ENCODE measurements around the gene BANP. TPM values are rescaled to one million over a fixed set of nuclear protein-coding genes. Genes with fewer than 3 reads are reported as not detected.
A peak's percentile ranks its signal among the peaks of the same experiment; 100 is the strongest.

Gene BANP
- total RNA-seq, 1 experiment from 2014 or later: 34.5 TPM

DNA sequence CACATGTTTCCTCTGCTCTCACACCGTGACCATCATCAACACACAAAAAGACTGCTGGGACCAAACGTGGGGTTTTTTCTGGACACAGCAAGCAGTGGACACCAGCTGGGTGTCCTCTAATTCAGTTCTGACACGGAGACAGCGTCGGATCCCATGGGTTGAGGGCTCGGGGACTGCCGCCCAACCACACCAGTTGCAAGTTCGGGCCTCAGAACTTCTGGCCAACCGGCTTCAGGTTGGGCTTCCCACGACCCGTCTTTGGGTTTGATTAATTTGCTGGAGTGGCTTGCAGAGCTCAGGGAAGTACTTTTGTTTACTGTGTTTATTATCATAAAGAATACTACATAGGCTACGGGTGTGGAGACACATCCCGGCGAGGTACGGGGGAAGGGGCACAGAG, 97.8 kb downstream of the BANP start:
- no peak for ATAC-seq
- H3K27me3 Mint-ChIP-seq (ENCODE audit: low read depth): no peaks in the 10 kb centered on the region
- H3K27ac Mint-ChIP-seq: peak overlapping the region; percentile 59
- H3K36me3 Mint-ChIP-seq: peaks cover 35% of the 10 kb centered on the region
- no peaks in the 10 kb centered on the region for H3K4me1 Mint-ChIP-seq
- POLR2A ChIA-PET: no interaction called here
- no peak overlapping the region for H3K4me3 Mint-ChIP-seq
- TF ChIP-seq OVOL2 (CRISPR knock-in tag; IDR thresholded peaks at IDR 0.05; ENCODE audit: borderline replicate concordance) (no peak), FOXP1 (CRISPR knock-in tag; IDR thresholded peaks at IDR 0.05; ENCODE audit: borderline replicate concordance) (no peak), NR1H2 (CRISPR knock-in tag; IDR thresholded peaks at IDR 0.05) (no peak), E2F4 (CRISPR knock-in tag; IDR thresholded peaks at IDR 0.05; ENCODE audit: borderline replicate concordance, low read depth) (no peak), KAT7 (CRISPR knock-in tag; IDR thresholded peaks at IDR 0.05; ENCODE audit: borderline replicate concordance) (no peak), ZNF416 (CRISPR knock-in tag; IDR thresholded peaks at IDR 0.05) (no peak), NFATC4 (CRISPR knock-in tag; IDR thresholded peaks at IDR 0.05) (no peak), PRDM15 (CRISPR knock-in tag; IDR thresholded peaks at IDR 0.05) (no peak), CREB1 (CRISPR knock-in tag; IDR thresholded peaks at IDR 0.05) (no peak), ESRRA (CRISPR knock-in tag; IDR thresholded peaks at IDR 0.05; ENCODE audit: borderline replicate concordance) (no peak), ZNF232 (CRISPR knock-in tag; IDR thresholded peaks at IDR 0.05) (no peak), FOXK1 (CRISPR knock-in tag; IDR thresholded peaks at IDR 0.05) (no peak), NFE2L1 (CRISPR knock-in tag; IDR thresholded peaks at IDR 0.05) (no peak), ZNF425 (CRISPR knock-in tag; conservative IDR thresholded peaks at IDR 0.05) (no peak)
- TF ChIP-seq, protein P1, sequence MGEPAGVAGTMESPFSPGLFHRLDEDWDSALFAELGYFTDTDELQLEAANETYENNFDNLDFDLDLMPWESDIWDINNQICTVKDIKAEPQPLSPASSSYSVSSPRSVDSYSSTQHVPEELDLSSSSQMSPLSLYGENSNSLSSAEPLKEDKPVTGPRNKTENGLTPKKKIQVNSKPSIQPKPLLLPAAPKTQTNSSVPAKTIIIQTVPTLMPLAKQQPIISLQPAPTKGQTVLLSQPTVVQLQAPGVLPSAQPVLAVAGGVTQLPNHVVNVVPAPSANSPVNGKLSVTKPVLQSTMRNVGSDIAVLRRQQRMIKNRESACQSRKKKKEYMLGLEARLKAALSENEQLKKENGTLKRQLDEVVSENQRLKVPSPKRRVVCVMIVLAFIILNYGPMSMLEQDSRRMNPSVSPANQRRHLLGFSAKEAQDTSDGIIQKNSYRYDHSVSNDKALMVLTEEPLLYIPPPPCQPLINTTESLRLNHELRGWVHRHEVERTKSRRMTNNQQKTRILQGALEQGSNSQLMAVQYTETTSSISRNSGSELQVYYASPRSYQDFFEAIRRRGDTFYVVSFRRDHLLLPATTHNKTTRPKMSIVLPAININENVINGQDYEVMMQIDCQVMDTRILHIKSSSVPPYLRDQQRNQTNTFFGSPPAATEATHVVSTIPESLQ (CRISPR knock-in tag; IDR thresholded peaks at IDR 0.05): no peak
- TF ChIP-seq, protein P2, sequence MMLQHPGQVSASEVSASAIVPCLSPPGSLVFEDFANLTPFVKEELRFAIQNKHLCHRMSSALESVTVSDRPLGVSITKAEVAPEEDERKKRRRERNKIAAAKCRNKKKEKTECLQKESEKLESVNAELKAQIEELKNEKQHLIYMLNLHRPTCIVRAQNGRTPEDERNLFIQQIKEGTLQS (CRISPR knock-in tag; conservative IDR thresholded peaks at IDR 0.05): no peak
- TF ChIP-seq, protein P3, sequence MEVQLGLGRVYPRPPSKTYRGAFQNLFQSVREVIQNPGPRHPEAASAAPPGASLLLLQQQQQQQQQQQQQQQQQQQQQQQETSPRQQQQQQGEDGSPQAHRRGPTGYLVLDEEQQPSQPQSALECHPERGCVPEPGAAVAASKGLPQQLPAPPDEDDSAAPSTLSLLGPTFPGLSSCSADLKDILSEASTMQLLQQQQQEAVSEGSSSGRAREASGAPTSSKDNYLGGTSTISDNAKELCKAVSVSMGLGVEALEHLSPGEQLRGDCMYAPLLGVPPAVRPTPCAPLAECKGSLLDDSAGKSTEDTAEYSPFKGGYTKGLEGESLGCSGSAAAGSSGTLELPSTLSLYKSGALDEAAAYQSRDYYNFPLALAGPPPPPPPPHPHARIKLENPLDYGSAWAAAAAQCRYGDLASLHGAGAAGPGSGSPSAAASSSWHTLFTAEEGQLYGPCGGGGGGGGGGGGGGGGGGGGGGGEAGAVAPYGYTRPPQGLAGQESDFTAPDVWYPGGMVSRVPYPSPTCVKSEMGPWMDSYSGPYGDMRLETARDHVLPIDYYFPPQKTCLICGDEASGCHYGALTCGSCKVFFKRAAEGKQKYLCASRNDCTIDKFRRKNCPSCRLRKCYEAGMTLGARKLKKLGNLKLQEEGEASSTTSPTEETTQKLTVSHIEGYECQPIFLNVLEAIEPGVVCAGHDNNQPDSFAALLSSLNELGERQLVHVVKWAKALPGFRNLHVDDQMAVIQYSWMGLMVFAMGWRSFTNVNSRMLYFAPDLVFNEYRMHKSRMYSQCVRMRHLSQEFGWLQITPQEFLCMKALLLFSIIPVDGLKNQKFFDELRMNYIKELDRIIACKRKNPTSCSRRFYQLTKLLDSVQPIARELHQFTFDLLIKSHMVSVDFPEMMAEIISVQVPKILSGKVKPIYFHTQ (CRISPR knock-in tag; IDR thresholded peaks at IDR 0.05): no peak
- no peak for DNase-seq (ENCODE audit: low spot score)
- H3K9me3 Mint-ChIP-seq: peaks cover 3% of the 10 kb centered on the region; the same call in 1 of the 2 replicates
- CTCF ChIA-PET: no interaction called here

Data from WTC11 (cell line).